Peyer's patch (tissue), 4 donors: ENCODE data around the gene GALNT9. TPM values are rescaled to one million over a fixed set of nuclear protein-coding genes. Genes with fewer than 3 reads are reported as not detected.

Experiments used
- DNase-seq, 3 donors: peaks; one replicate each; pipeline ENCODE4 v3.0.0-alpha.2; 2017 to 2019
- H3K27ac ChIP-seq, 4 donors: fragments of 200-600 bp; sonication (generic); one replicate each; pipeline ENCODE4 v1.5.1; 2016 to 2019
- H3K27me3 ChIP-seq, 2 donors: fragments of 200-600 bp; sonication (generic); one replicate each; pipeline ENCODE4 v1.5.1; 2019
- H3K36me3 ChIP-seq, 3 donors: fragments of 200-600 bp; sonication (generic); one replicate each; pipeline ENCODE4 v1.5.1; 2016 to 2019
- H3K4me1 ChIP-seq, 4 donors: fragments of 200-600 bp; sonication (generic); one replicate each; pipeline ENCODE4 v1.5.1; 2016 to 2019
- H3K4me3 ChIP-seq, 4 donors: fragments of 200-600 bp; sonication (generic); 1 replicate in 3 of 4; 2 replicates in 1 of 4; pipeline ENCODE4 v1.5.1; 2016 to 2019; ENCODE audit warnings: mild to moderate bottlenecking in 1 of 4
- H3K9me3 ChIP-seq, 4 donors: fragments of 200-600 bp; sonication (generic); one replicate each; pipeline ENCODE4 v1.5.1; 2016 to 2019; ENCODE audit warnings: mild to moderate bottlenecking in 1 of 4
- CTCF ChIP-seq, 6 experiments: fragments of 450-650 bp in 4 of 6; fragments of 200-600 bp in 2 of 6; sonication (generic) in 1 of 6; IDR thresholded peaks; one replicate each; pipeline ENCODE4 v1.5.1; 2017 to 2019; ENCODE audit warnings: antibody characterized with exemption in 6 of 6, mild to moderate bottlenecking in 3 of 6, moderate library complexity in 1 of 6
- POLR2A ChIP-seq, 2 donors: fragments of 450-650 bp; IDR thresholded peaks; one replicate each; pipeline ENCODE4 v1.5.1; 2017; ENCODE audit warnings: antibody characterized with exemption in 2 of 2, mild to moderate bottlenecking in 2 of 2, moderate library complexity in 2 of 2
- total RNA-seq, 4 donors: library from RNA; depleted of rRNA; stranded (reverse); fragments of >200 nt; gene quantifications; one replicate each; pipeline ENCODE4 v1.1.0, GENCODE V29; 2016

Gene GALNT9
- total RNA-seq, 4 donors from 2014 or later: not detected

GRCh38 chr12:132236930-132237771 lies 92.2 kb downstream of the GALNT9 start:
- TF ChIP-seq CTCF (IDR thresholded peaks at IDR 0.05) (no peak), POLR2A (IDR thresholded peaks at IDR 0.05) (no peak)
- H3K27me3 ChIP-seq: no peaks in the 10 kb centered on the region
- no peaks in the 10 kb centered on the region for H3K4me1 ChIP-seq
- H3K27ac ChIP-seq: no peak overlapping the region
- DNase-seq: no peak
- no peak overlapping the region for H3K4me3 ChIP-seq
- no peaks in the 10 kb centered on the region for H3K36me3 ChIP-seq
- H3K9me3 ChIP-seq: no peaks in the 10 kb centered on the region

GRCh38 chr12:132236129-132236929 lies 93.1 kb downstream of the GALNT9 start:
- Histone ChIP-seq H3K4me1 (no peaks in the 10 kb centered on the region), H3K27me3 (no peaks in the 10 kb centered on the region), H3K9me3 (no peaks in the 10 kb centered on the region), H3K36me3 (no peaks in the 10 kb centered on the region), H3K4me3 (no peak overlapping the region), H3K27ac (no peak overlapping the region)
- DNase-seq: no peak
- TF ChIP-seq POLR2A (IDR thresholded peaks at IDR 0.05) (no peak), CTCF (IDR thresholded peaks at IDR 0.05) (no peak)

GRCh38 chr12:132235116-132235820 lies 94.1 kb downstream of the GALNT9 start:
- no peaks in the 10 kb centered on the region for H3K27me3 ChIP-seq
- H3K27ac ChIP-seq: no peak overlapping the region
- H3K4me1 ChIP-seq: no peaks in the 10 kb centered on the region
- no peaks in the 10 kb centered on the region for H3K9me3 ChIP-seq
- no peaks in the 10 kb centered on the region for H3K36me3 ChIP-seq
- peak in 1 of 3 donors; percentile 37 for DNase-seq
- no peak overlapping the region for H3K4me3 ChIP-seq
- TF ChIP-seq CTCF (IDR thresholded peaks at IDR 0.05) (no peak), POLR2A (IDR thresholded peaks at IDR 0.05) (no peak)

- peak in 1 of 3 donors; percentile 32 for DNase-seq
- Histone ChIP-seq H3K9me3 (no peaks in the 10 kb centered on the region), H3K36me3 (no peaks in the 10 kb centered on the region), H3K4me1 (no peaks in the 10 kb centered on the region), H3K4me3 (no peak overlapping the region), H3K27me3 (no peaks in the 10 kb centered on the region), H3K27ac (no peak overlapping the region)
- TF ChIP-seq CTCF (IDR thresholded peaks at IDR 0.05) (no peak), POLR2A (IDR thresholded peaks at IDR 0.05) (no peak)
Measured at GRCh38 chr12:132230381-132230780, 99.0 kb downstream of the GALNT9 start.

- no peaks in the 10 kb centered on the region for H3K9me3 ChIP-seq
- H3K27me3 ChIP-seq: no peaks in the 10 kb centered on the region
- H3K4me1 ChIP-seq: no peaks in the 10 kb centered on the region
- no peak for DNase-seq
- no peaks in the 10 kb centered on the region for H3K36me3 ChIP-seq
- TF ChIP-seq POLR2A (IDR thresholded peaks at IDR 0.05): no peak
- no peak for TF ChIP-seq CTCF (IDR thresholded peaks at IDR 0.05)
- H3K4me3 ChIP-seq: no peak overlapping the region
- no peak overlapping the region for H3K27ac ChIP-seq
Measured at GRCh38 chr12:132229926-132230325, 99.5 kb downstream of the GALNT9 start.
